H9 (cell line): ENCODE results near the gene MAPK6. TPM values are rescaled to one million over a fixed set of nuclear protein-coding genes. Genes with fewer than 3 reads are reported as not detected.

Experiments
- DNase-seq: peaks from one replicate; pipeline ENCODE4 v3.0.0-alpha.2; 2017
- H2AFZ ChIP-seq: one replicate; pipeline ENCODE4 v1.6.1; 2013; ENCODE audit warnings: mild to moderate bottlenecking, low read length, control low read depth, moderate library complexity
- H2AK5ac ChIP-seq: 2 replicates; pipeline ENCODE4 v1.6.1; 2013; ENCODE audit warnings: low read length, control low read depth, mixed read lengths; ENCODE audit not compliant: insufficient read length
- H2BK120ac ChIP-seq: one replicate; pipeline ENCODE4 v1.6.1; 2013; ENCODE audit warnings: low read depth, mild to moderate bottlenecking, low read length, control low read depth, inconsistent platforms; ENCODE audit not compliant: poor library complexity, severe bottlenecking
- H2BK12ac ChIP-seq: 2 replicates; pipeline ENCODE4 v1.6.1; 2013; ENCODE audit warnings: low read length, control low read depth, mixed read lengths, low read depth; ENCODE audit not compliant: insufficient read length
- H2BK15ac ChIP-seq: 2 replicates; pipeline ENCODE4 v1.6.1; 2013; ENCODE audit warnings: low read depth, low read length, control low read depth
- H2BK20ac ChIP-seq: one replicate; pipeline ENCODE4 v1.6.1; 2013; ENCODE audit warnings: low read depth, mild to moderate bottlenecking, low read length, control low read depth, inconsistent platforms; ENCODE audit not compliant: poor library complexity, severe bottlenecking
- H2BK5ac ChIP-seq: 2 replicates; pipeline ENCODE4 v1.6.1; 2013; ENCODE audit warnings: low read length, control low read depth, mixed read lengths; ENCODE audit not compliant: insufficient read length
- H3K14ac ChIP-seq: 2 replicates; pipeline ENCODE4 v1.6.1; 2013; ENCODE audit warnings: low read length, control low read depth; ENCODE audit not compliant: insufficient read depth
- H3K18ac ChIP-seq: 2 replicates; pipeline ENCODE4 v1.6.1; 2013; ENCODE audit warnings: low read depth, mild to moderate bottlenecking, mixed read lengths, low read length, control low read depth; ENCODE audit not compliant: insufficient read length
- H3K23ac ChIP-seq: 2 replicates; pipeline ENCODE4 v1.6.1; 2013; ENCODE audit warnings: low read length, control low read depth, mixed read lengths, low read depth; ENCODE audit not compliant: insufficient read length
- H3K23me2 ChIP-seq: 2 replicates; pipeline ENCODE4 v1.6.1; 2013; ENCODE audit warnings: low read depth, mild to moderate bottlenecking, mixed read lengths, low read length, control low read depth; ENCODE audit not compliant: insufficient read length, poor library complexity, severe bottlenecking
- H3K27ac ChIP-seq: 2 replicates; pipeline ENCODE4 v1.5.1; 2013; ENCODE audit warnings: low read length, control low read depth, mixed read lengths, low read depth; ENCODE audit not compliant: insufficient read length
- H3K27me3 ChIP-seq: 2 replicates; pipeline ENCODE4 v1.6.1; 2013; ENCODE audit warnings: low read length, control low read depth, inconsistent platforms; ENCODE audit not compliant: insufficient read depth
- H3K4ac ChIP-seq: 2 replicates; pipeline ENCODE4 v1.6.1; 2013; ENCODE audit warnings: low read depth, mild to moderate bottlenecking, control low read depth, inconsistent platforms, low read length, moderate library complexity
- H3K4me1 ChIP-seq: 2 replicates; pipeline ENCODE4 v1.6.1; 2013; ENCODE audit warnings: low read length, control low read depth, inconsistent platforms; ENCODE audit not compliant: insufficient read depth
- H3K4me2 ChIP-seq: 2 replicates; pipeline ENCODE4 v1.6.1; 2013; ENCODE audit warnings: low read length, control low read depth, mixed read lengths; ENCODE audit not compliant: insufficient read length, insufficient read depth
- H3K56ac ChIP-seq: 2 replicates; pipeline ENCODE4 v1.6.1; 2013; ENCODE audit warnings: low read depth, mild to moderate bottlenecking, mixed read lengths, low read length, control low read depth; ENCODE audit not compliant: insufficient read length
- H3K79me1 ChIP-seq: 2 replicates; pipeline ENCODE4 v1.6.1; 2013; ENCODE audit warnings: low read depth, mild to moderate bottlenecking, moderate library complexity, low read length, control low read depth, inconsistent platforms; ENCODE audit not compliant: insufficient read depth, poor library complexity, severe bottlenecking
- H3K79me2 ChIP-seq: 2 replicates; pipeline ENCODE4 v1.6.1; 2013; ENCODE audit warnings: low read length, control low read depth, inconsistent platforms; ENCODE audit not compliant: insufficient read depth
- H3K9ac ChIP-seq: 2 replicates; pipeline ENCODE4 v1.6.1; 2013; ENCODE audit warnings: low read length, control low read depth, mixed read lengths; ENCODE audit not compliant: insufficient read length; ENCODE audit errors: extremely low read depth
- H3K9me3 ChIP-seq: one replicate; pipeline ENCODE4 v1.6.1; 2013; ENCODE audit warnings: low read depth, low read length, inconsistent platforms; ENCODE audit not compliant: control insufficient read depth
- H3T11ph ChIP-seq: one replicate; pipeline ENCODE4 v1.6.1; 2013; ENCODE audit warnings: mild to moderate bottlenecking, low read length, control low read depth, inconsistent platforms
- H4K20me1 ChIP-seq: one replicate; pipeline ENCODE4 v1.6.1; 2013; ENCODE audit not compliant: control insufficient read depth, insufficient read length, insufficient read depth
- H4K5ac ChIP-seq: 2 replicates; pipeline ENCODE4 v1.6.1; 2013; ENCODE audit warnings: low read depth, mild to moderate bottlenecking, mixed read lengths, low read length, control low read depth; ENCODE audit not compliant: insufficient read length
- H4K8ac ChIP-seq: replicated peaks from 2 replicates; pipeline ENCODE4 v1.6.1; 2013; ENCODE audit warnings: low read length, control low read depth, mixed read lengths, low read depth; ENCODE audit not compliant: insufficient read length
- H4K91ac ChIP-seq: 2 replicates; pipeline ENCODE4 v1.6.1; 2013; ENCODE audit warnings: low read depth, mild to moderate bottlenecking, moderate library complexity, mixed read lengths, low read length, control low read depth; ENCODE audit not compliant: insufficient read length
- H3K27ac Mint-ChIP-seq, 3 experiments: 2 replicates in 2 of 3; 3 replicates in 1 of 3; pipeline ENCODE4 v1.8.0; 2020 to 2021; ENCODE audit warnings: mixed read lengths in 3 of 3, mild to moderate bottlenecking in 1 of 3, moderate library complexity in 1 of 3
- H3K27me3 Mint-ChIP-seq: 2 replicates; pipeline ENCODE4 v1.8.0; 2021; ENCODE audit warnings: low read depth, mild to moderate bottlenecking, moderate library complexity, mixed read lengths
- H3K36me3 Mint-ChIP-seq, 3 experiments: 2 replicates in 2 of 3; 3 replicates in 1 of 3; pipeline ENCODE4 v1.8.0; 2020 to 2021; ENCODE audit warnings: low read depth in 3 of 3, mixed read lengths in 3 of 3; ENCODE audit not compliant: insufficient read depth in 1 of 3
- H3K4me1 Mint-ChIP-seq, 2 experiments: 2 replicates each; pipeline ENCODE4 v1.8.0; 2020; ENCODE audit warnings: mixed read lengths in 2 of 2
- H3K4me3 Mint-ChIP-seq, 2 experiments: 2 replicates in 1 of 2; 3 replicates in 1 of 2; pipeline ENCODE4 v1.8.0; 2020 to 2021; ENCODE audit warnings: mild to moderate bottlenecking in 2 of 2, mixed read lengths in 2 of 2, moderate library complexity in 1 of 2
- H3K9me3 Mint-ChIP-seq, 2 experiments: 2 replicates in 1 of 2; 3 replicates in 1 of 2; pipeline ENCODE4 v1.8.0; 2020; ENCODE audit warnings: mild to moderate bottlenecking in 2 of 2, mixed read lengths in 2 of 2, moderate library complexity in 1 of 2
- WGBS: extraction: QIAGEN DNeasy Blood & Tissue Kit; methylation state at CpG from one replicate; pipeline ENCODE4 v1.1.7; 2013; ENCODE audit warnings: missing lambda C conversion rate, low lambda C conversion rate, mixed read lengths; ENCODE audit not compliant: insufficient read length; ENCODE audit errors: extremely low coverage; 5-methylcytosine and 5-hydroxymethylcytosine counted together
- total RNA-seq: library from RNA; stranded (reverse); gene quantifications from 2 replicates; pipeline ENCODE4 v1.2.1, GENCODE V29; 2021
- TF ChIP-seq, protein P1 (sequence below): fragments of 200-600 bp; sonication (generic); conservative IDR thresholded peaks from 3 replicates; pipeline ENCODE4 v1.8.0; 2021; ENCODE audit warnings: antibody characterized with exemption, mild to moderate bottlenecking

The MAPK6 gene
- total RNA-seq, 1 experiment from 2014 or later = 88.6 TPM

DNA sequence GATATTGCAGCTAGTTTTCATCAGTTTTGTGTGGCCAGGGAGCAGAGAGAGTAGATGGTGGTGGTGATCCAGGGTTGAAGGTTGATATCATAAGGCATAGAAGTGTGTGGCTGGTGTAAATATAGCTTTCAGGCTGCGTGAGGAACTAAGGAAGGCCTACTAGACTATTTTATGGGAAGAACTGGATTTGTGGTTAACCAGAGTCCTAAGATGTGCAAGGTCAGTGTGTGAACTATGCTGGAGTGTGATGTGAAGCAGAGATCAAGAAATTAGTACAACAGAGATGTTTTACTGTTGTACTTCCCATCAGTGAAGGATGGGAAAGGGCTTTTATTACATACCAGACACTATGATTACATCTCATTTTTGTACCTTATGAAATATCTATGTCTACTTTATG, 41.5 kb downstream of the MAPK6 start:
- Histone ChIP-seq H3K4me1 (no peaks in the 10 kb centered on the region), H4K5ac (no peak overlapping the region), H3K23ac (no peak overlapping the region), H2BK5ac (no peak overlapping the region), H3K9ac (no peak overlapping the region), H2AFZ (no peak overlapping the region), H4K8ac (no peak overlapping the region), H3K18ac (no peak overlapping the region), H3K79me1 (no peaks in the 10 kb centered on the region), H2BK120ac (no peak overlapping the region), H3K27ac (no peak overlapping the region), H2BK12ac (no peak overlapping the region), H3K56ac (no peak overlapping the region), H2BK20ac (no peak overlapping the region), H3K27me3 (no peaks in the 10 kb centered on the region), H3K4ac (no peak overlapping the region), H4K20me1 (no peaks in the 10 kb centered on the region), H2AK5ac (no peak overlapping the region), H3K14ac (no peak overlapping the region), H3K4me2 (no peak overlapping the region), H3K9me3 (no peaks in the 10 kb centered on the region), H3K79me2 (0 out of 2 replicates have a peak, but pooled peaks cover 1% of the 10 kb centered on the region), H3T11ph (no peak overlapping the region), H3K23me2 (no peaks in the 10 kb centered on the region), H2BK15ac (no peak overlapping the region), H4K91ac (no peak overlapping the region)
- TF ChIP-seq, protein P1, sequence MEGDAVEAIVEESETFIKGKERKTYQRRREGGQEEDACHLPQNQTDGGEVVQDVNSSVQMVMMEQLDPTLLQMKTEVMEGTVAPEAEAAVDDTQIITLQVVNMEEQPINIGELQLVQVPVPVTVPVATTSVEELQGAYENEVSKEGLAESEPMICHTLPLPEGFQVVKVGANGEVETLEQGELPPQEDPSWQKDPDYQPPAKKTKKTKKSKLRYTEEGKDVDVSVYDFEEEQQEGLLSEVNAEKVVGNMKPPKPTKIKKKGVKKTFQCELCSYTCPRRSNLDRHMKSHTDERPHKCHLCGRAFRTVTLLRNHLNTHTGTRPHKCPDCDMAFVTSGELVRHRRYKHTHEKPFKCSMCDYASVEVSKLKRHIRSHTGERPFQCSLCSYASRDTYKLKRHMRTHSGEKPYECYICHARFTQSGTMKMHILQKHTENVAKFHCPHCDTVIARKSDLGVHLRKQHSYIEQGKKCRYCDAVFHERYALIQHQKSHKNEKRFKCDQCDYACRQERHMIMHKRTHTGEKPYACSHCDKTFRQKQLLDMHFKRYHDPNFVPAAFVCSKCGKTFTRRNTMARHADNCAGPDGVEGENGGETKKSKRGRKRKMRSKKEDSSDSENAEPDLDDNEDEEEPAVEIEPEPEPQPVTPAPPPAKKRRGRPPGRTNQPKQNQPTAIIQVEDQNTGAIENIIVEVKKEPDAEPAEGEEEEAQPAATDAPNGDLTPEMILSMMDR = no peak
- Mint-ChIP-seq H3K27ac (no peak overlapping the region), H3K4me3 (no peak overlapping the region), H3K27me3 (no peaks in the 10 kb centered on the region), H3K4me1 (no peaks in the 10 kb centered on the region), H3K9me3 (no peaks in the 10 kb centered on the region), H3K36me3 (peaks cover 13 to 52% (median 36%) of the 10 kb centered on the region in 3 experiments; a peak in 5 of 7 replicates)
- no CpG with 5 or more reads among the region's 1 CpG for WGBS
- DNase-seq = no peak
